Natural killer cell (primary cell): ENCODE data around the gene PTPRT. TPM values are rescaled to one million over a fixed set of nuclear protein-coding genes. Genes with fewer than 3 reads are reported as not detected.

Experiments used
- ATAC-seq, 3 donors: fragments of 150-1000 bp in 2 of 3; fragments of 200-7000 bp in 1 of 3; cut with Tn5 transposase; 1 replicate in 1 of 3; 2 replicates in 2 of 3; pipeline ENCODE4 v1.10.0; 2021; ENCODE audit warnings: mild to moderate bottlenecking in 2 of 3, moderate library complexity in 2 of 3
- DNase-seq, 2 donors: peaks; one replicate each; pipeline versions ENCODE4 v3.0.0 to v3.0.0-alpha.2; 2013 to 2021; ENCODE audit warnings: mixed read lengths in 1 of 2
- H3K27ac ChIP-seq: one replicate; pipeline ENCODE4 v1.5.1; 2013; ENCODE audit warnings: mild to moderate bottlenecking, low read length
- H3K27me3 ChIP-seq: one replicate; pipeline ENCODE4 v1.6.1; 2013; ENCODE audit warnings: low read length; ENCODE audit not compliant: control insufficient read depth, insufficient read depth
- H3K36me3 ChIP-seq: one replicate; pipeline ENCODE4 v1.6.1; 2013; ENCODE audit warnings: low read length; ENCODE audit not compliant: control insufficient read depth, insufficient read depth
- H3K4me1 ChIP-seq: one replicate; pipeline ENCODE4 v1.6.1; 2013; ENCODE audit warnings: low read length; ENCODE audit not compliant: control insufficient read depth, insufficient read depth
- H3K4me3 ChIP-seq: one replicate; pipeline ENCODE4 v1.5.1; 2013; ENCODE audit warnings: low read length
- H3K9me3 ChIP-seq: one replicate; pipeline ENCODE4 v1.6.1; 2013; ENCODE audit warnings: low read length; ENCODE audit not compliant: control insufficient read depth, insufficient read depth
- H3K27ac Mint-ChIP-seq, 2 donors: one replicate each; pipeline ENCODE4 v1.8.0; 2022; ENCODE audit warnings: mild to moderate bottlenecking in 2 of 2, mixed read lengths in 2 of 2, moderate library complexity in 1 of 2
- H3K27me3 Mint-ChIP-seq, 2 donors: one replicate each; pipeline ENCODE4 v1.8.0; 2022; ENCODE audit warnings: low read depth in 2 of 2, mixed read lengths in 2 of 2
- H3K36me3 Mint-ChIP-seq: one replicate; pipeline ENCODE4 v1.8.0; 2022; ENCODE audit warnings: mixed read lengths
- H3K4me1 Mint-ChIP-seq, 2 donors: one replicate each; pipeline ENCODE4 v1.8.0; 2022; ENCODE audit warnings: mixed read lengths in 2 of 2
- H3K4me3 Mint-ChIP-seq: one replicate; pipeline ENCODE4 v1.8.0; 2022; ENCODE audit warnings: mild to moderate bottlenecking, moderate library complexity, mixed read lengths
- H3K9me3 Mint-ChIP-seq, 2 donors: one replicate each; pipeline ENCODE4 v1.8.0; 2022; ENCODE audit warnings: mixed read lengths in 2 of 2
- CTCF ChIP-seq: fragments of 200-600 bp; IDR thresholded peaks from one replicate; pipeline ENCODE4 v1.8.0; 2022; ENCODE audit warnings: antibody characterized with exemption
- WGBS: methylation state at CpG from one replicate; pipeline ENCODE4 v1.1.7; 2013; ENCODE audit warnings: missing lambda C conversion rate; ENCODE audit not compliant: insufficient coverage; 5-methylcytosine and 5-hydroxymethylcytosine counted together
- intact Hi-C: fragments of 100-400 bp; cut with micrococcal nuclease; formaldehyde crosslinking; loops from one replicate; pipeline ENCODE4 v1.14.2; 2022
- total RNA-seq, 4 donors: library from RNA; stranded (reverse); fragments of 120-200 nt in 1 of 4; gene quantifications; one replicate each; pipeline versions ENCODE4 v1.2.3 to v1.2.4, GENCODE V29; 2013 to 2022

The PTPRT gene
- total RNA-seq, 3 donors from 2014 or later (not counting 1 experiment from before 2014, with no cell fraction given), result not detected

GRCh38 chr20:42775037-42775436 lies 414.7 kb downstream of the PTPRT start:
- TF ChIP-seq CTCF, result no peak
- Histone ChIP-seq H3K4me3 (no peak overlapping the region), H3K27me3 (no peaks in the 10 kb centered on the region), H3K36me3 (no peaks in the 10 kb centered on the region), H3K27ac (no peak overlapping the region), H3K4me1 (no peaks in the 10 kb centered on the region), H3K9me3 (no peaks in the 10 kb centered on the region)
- DNase-seq (no peak), ATAC-seq (no peak)
- H3K4me3 Mint-ChIP-seq, result no peak overlapping the region
- intact Hi-C loops, result no loop called here
- no peaks in the 10 kb centered on the region for H3K9me3 Mint-ChIP-seq
- H3K36me3 Mint-ChIP-seq, result no peaks in the 10 kb centered on the region
- WGBS, result 79% methylated on average over 7 of the region's 7 CpGs
- H3K27ac Mint-ChIP-seq, result no peak overlapping the region
- H3K27me3 Mint-ChIP-seq, result no peaks in the 10 kb centered on the region
- no peaks in the 10 kb centered on the region for H3K4me1 Mint-ChIP-seq

- Histone ChIP-seq H3K27ac (no peak overlapping the region), H3K4me1 (no peaks in the 10 kb centered on the region), H3K9me3 (no peaks in the 10 kb centered on the region), H3K36me3 (no peaks in the 10 kb centered on the region), H3K4me3 (no peak overlapping the region), H3K27me3 (no peaks in the 10 kb centered on the region)
- no peak overlapping the region for H3K4me3 Mint-ChIP-seq
- TF ChIP-seq CTCF, result no peak
- H3K9me3 Mint-ChIP-seq, result no peaks in the 10 kb centered on the region
- ATAC-seq (no peak), DNase-seq (no peak)
- H3K4me1 Mint-ChIP-seq, result no peaks in the 10 kb centered on the region
- whole genome bisulfite sequencing, result 83% methylated on average over 1 of the region's 1 CpG
- H3K27me3 Mint-ChIP-seq, result no peaks in the 10 kb centered on the region
- no peaks in the 10 kb centered on the region for H3K36me3 Mint-ChIP-seq
- H3K27ac Mint-ChIP-seq, result no peak overlapping the region
- intact Hi-C loops, result no loop called here
These were observed 426.7 kb downstream of the PTPRT start for GRCh38 chr20:42763015-42763414.

GRCh38 chr20:42756991-42757390 lies 432.7 kb downstream of the PTPRT start:
- Histone ChIP-seq H3K9me3 (peaks cover 3% of the 10 kb centered on the region), H3K27ac (no peak overlapping the region), H3K4me1 (no peaks in the 10 kb centered on the region), H3K27me3 (no peaks in the 10 kb centered on the region), H3K4me3 (no peak overlapping the region), H3K36me3 (no peaks in the 10 kb centered on the region)
- H3K4me1 Mint-ChIP-seq, result no peaks in the 10 kb centered on the region
- no peaks in the 10 kb centered on the region for H3K36me3 Mint-ChIP-seq
- H3K4me3 Mint-ChIP-seq, result no peak overlapping the region
- H3K9me3 Mint-ChIP-seq, result peaks cover 0 to under 1% of the 10 kb centered on the region in 2 donors
- intact Hi-C loops, result no loop called here
- H3K27me3 Mint-ChIP-seq, result no peaks in the 10 kb centered on the region
- no peak for TF ChIP-seq CTCF
- WGBS, result 100% methylated on average over 1 of the region's 1 CpG
- H3K27ac Mint-ChIP-seq, result no peak overlapping the region
- DNase-seq (no peak), ATAC-seq (no peak)

GRCh38 chr20:42754706-42755105 lies 435.0 kb downstream of the PTPRT start:
- DNase-seq (no peak), ATAC-seq (no peak)
- Mint-ChIP-seq H3K9me3 (peaks cover 0 to 2% of the 10 kb centered on the region in 2 donors), H3K4me3 (no peak overlapping the region), H3K27me3 (no peaks in the 10 kb centered on the region), H3K4me1 (no peaks in the 10 kb centered on the region), H3K36me3 (no peaks in the 10 kb centered on the region), H3K27ac (no peak overlapping the region)
- Histone ChIP-seq H3K27ac (no peak overlapping the region), H3K27me3 (no peaks in the 10 kb centered on the region), H3K4me3 (no peak overlapping the region), H3K9me3 (peaks cover 3% of the 10 kb centered on the region), H3K36me3 (no peaks in the 10 kb centered on the region), H3K4me1 (no peaks in the 10 kb centered on the region)
- intact Hi-C loops, result no loop called here
- no peak for TF ChIP-seq CTCF
- WGBS, result 83% methylated on average over 2 of the region's 2 CpGs
